HG02610 (cell line): Measurements from ENCODE around the gene LBP.
"Not testable (repeated sequence)": the region's sequence is repeated elsewhere in the genome, so short reads cannot be mapped to it uniquely, and the experiment has no call there.

ENCODE experiments used
- ATAC-seq: cut with Tn5 transposase; IDR thresholded peaks from one replicate; pipeline ENCODE4 v1.9.1; 2021; ENCODE audit warnings: mild to moderate bottlenecking, moderate library complexity; ENCODE audit not compliant: unreplicated experiment

The LBP gene

GRCh38 chr20:38320221-38320620 lies 26.1 kb upstream of the LBP start:
- no peak for ATAC-seq

DNA sequence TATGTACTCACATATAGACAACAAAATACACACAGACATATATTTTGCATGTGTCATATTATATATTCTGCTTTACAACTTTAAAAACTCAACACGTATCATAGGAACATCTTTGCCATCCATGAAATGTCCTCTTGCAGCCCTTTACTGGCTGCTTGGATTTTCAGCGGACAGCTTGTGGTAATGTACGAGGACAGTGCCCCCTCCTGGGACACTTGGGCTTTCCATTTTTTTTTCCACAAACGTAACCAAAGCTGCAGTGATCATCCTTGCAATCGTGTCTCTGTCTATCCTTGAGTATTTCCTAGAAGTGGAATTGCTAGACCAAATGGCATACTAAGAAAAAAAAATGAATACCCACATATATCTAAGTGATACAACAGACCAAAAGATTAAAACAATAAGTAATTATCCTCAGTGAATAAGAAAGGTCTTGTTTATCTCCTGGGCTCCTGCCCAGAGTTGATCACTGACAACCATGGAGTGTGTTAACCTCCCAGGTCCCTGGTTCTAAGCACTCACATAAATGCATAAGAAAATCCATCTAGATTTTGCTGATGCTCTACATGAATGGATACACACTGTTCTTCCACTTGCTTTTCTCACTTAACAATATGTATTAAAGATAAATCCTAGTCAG lies 24.2 kb upstream of the LBP start:
- no peak for ATAC-seq

DNA sequence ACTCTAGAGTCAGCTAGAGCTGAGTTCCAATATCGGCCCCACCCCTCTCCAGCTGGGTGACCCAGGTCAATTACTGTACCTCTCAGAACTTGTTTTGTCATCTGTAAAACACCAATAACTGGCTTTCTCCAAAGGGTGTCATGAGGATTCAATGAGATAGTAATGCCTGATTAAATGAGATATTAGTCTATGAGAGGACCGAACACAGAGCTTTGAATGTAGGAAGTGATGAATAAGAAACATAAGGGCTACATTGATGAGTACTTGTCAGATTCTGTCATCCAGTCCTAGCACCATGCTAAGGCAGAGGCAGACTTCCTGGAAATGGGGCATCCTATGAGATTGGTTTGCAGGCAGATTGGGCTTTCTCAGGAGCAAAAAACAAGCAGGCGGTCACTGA lies 22.1 kb upstream of the LBP start:
- ATAC-seq = no peak

DNA sequence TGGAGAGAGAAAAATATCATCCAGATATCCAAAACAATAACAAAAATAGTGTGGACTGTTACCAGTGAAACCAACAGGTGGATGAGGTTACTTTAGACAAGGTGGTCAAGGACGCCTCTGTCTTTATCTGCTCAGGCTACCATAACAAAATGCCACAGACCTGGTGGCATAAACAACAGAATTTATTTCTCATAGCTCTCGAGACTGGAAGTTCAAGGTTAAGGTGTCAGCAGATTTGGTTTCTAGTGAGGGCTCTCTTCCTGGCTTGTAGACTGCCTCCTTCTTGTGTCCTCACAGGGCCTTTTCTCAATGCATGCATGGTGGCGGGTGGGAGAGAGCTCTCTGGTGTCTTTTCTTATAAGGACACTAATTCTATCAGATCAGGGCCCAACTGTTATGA lies 21.1 kb upstream of the LBP start:
- no peak for ATAC-seq

GRCh38 chr20:38325905-38326304 lies 20.4 kb upstream of the LBP start:
- no peak for ATAC-seq

DNA sequence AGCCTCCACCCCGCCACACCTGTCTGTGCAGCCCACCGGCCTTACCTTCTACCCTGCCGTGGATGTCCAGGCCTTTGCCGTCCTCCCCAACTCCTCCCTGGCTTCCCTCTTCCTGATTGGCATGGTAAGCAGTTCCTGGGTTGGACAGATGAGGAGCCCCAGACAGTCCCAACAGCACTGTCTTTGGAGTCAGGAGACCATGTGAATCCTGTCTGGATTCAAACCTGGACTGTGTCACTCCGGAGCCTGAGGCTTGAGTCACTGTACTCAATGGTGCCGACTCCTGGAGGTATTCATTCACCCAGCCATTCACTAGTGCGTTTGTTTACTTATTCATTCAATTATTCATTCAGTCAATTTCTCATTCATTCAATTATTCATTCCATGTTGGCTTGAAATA lies 20.0 kb upstream of the LBP start:
- ATAC-seq = no peak

DNA sequence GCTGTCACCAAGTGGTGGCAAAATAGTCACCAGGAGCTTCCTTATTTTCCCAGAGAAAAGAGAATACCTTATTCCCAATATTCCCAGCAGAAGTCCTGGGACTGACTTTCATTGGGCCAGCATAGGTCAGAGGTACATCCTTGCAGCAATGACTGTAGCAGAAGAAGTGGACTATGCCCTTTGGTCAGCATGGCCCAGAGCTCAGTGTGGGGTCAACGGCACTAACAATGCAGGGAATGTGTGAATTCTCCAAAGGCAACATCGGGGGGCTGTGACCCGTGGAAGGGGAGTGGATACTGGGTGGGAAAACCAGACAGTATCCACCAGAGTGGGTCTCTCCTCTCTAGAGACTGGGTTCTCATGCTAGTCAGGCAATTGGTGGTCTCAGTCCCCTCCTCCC lies 15.6 kb upstream of the LBP start:
- no peak for ATAC-seq

- no peak for ATAC-seq
Observed at GRCh38 chr20:38331245-38331644, 15.0 kb upstream of the LBP start.

- ATAC-seq = no peak
Observed at GRCh38 chr20:38331814-38332213, 14.5 kb upstream of the LBP start.

DNA sequence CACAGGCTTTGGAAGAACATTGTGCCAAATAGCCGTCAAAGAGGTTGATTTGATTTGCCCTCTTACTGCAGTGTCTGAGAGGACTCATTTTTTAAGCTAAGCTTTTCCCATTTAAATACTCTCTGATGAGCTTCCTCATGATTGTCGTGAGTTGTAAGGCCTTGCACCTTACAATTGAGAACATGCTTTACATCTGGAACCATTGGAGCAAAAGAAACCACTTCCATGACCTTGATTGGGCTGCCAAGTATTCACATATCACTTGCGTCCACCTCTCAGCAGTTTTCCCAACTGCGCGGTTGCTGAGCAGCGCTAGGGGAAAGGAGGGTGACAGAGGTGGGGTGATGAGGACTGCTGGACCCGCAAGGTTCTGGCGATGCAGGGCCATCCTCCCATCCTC lies 12.3 kb upstream of the LBP start:
- no peak for ATAC-seq

DNA sequence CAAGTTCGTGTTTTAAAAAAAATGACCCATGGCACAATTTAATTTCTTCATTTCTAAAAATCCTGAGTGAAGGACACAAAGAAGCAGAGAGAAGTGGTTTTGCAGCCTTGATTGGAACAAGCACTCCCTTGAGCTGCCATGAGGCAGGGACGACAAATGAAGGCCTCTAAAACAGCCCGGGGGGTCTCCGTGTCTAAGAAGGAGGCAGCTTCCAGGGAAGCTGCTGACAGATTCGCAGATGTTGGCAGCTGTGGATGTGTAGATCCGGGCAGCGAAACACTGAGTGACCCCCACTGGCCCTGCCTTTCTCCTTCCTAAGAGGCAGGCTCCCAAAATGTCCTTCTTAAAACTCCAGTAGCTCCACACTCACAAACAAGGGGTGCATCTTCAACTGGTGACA lies 9.6 kb upstream of the LBP start:
- ATAC-seq = no peak

- no peak for ATAC-seq
Observed at GRCh38 chr20:38337561-38338140, 8.6 kb upstream of the LBP start.

- no peak for ATAC-seq
Observed at GRCh38 chr20:38338849-38339520, 7.3 kb upstream of the LBP start.

DNA sequence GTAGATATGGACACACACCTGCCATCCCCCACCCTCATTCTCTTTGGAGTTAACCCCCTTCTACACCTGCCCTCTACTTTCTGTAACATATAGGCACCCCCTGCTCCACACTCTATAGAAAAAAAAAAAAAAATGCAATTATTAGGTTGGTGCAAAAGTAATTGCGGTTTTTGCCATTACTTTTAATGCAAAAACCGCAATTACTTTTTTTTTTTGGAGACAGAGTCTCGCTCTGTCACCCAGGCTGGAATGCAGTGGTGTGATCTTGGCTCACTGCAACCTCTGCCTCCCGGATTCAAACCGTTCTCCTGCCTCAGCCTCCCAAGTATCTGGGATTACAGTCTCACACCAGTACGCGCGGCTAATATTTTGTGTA lies 6.8 kb upstream of the LBP start:
- ATAC-seq = not testable (repeated sequence)

GRCh38 chr20:38339997-38340396 lies 6.3 kb upstream of the LBP start:
- ATAC-seq = no peak

DNA sequence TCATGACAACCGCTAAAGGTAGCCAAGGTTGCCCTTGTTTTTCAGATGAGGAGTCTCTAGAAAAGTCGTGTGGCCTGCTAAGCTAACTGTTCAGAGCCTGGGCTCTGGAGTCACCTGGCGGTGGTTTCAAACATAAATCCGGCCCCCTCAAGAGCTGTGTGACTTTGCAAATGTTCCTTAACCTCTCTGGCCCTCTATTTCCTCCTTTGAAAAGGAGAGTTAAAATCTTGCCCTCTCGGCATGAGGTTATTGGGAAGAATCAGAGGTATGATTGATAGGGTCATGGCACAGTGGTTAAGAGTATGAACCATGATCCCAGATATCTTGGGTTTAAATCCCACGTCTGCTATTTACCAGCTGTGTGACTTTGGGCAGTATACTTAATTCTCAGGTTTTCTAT lies 5.6 kb upstream of the LBP start:
- ATAC-seq = no peak

GRCh38 chr20:38342216-38342615 lies 4.1 kb upstream of the LBP start:
- no peak for ATAC-seq

GRCh38 chr20:38342713-38343310 lies 3.5 kb upstream of the LBP start:
- no peak for ATAC-seq

GRCh38 chr20:38343311-38344106 lies 2.8 kb upstream of the LBP start:
- no peak for ATAC-seq

DNA sequence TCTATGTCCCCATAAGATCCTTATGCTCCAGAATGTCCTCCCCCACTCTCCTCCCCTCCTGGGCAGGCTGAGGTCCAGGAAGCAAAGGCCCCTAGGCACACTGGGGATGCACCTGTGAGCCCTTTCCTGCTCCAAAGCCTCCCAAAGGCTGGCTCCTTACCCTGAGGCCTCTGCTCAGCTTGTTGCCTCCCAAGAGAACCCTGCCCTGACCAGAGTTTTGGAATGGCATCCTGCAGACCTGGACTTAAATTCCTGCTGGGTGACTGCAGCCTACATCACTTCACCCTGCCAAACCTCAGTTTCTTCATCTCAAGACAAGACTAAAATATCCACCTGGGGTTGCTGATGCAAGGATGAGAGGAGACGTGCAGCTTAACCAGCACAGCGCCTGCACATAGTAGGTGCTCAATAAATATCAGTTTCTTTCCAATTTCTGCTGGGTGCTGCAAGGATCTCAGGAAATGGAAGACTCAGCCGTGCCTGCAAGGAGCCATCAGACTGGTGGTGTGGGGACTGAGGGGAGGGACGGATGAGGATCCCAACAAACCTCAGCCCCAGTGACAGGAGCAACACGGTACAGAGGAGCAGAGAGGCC lies 2.1 kb upstream of the LBP start:
- no peak for ATAC-seq

GRCh38 chr20:38345643-38346042 lies 639 bp upstream of the LBP start:
- ATAC-seq = no peak
